HEK293T (cell line): ENCODE results near the gene UQCR10.

Source experiments
- BHLHE40 ChIP-seq: fragments of 450-650 bp; IDR thresholded peaks from 2 replicates; pipeline ENCODE4 v1.6.1; 2016; ENCODE audit warnings: mild to moderate bottlenecking, moderate library complexity, borderline replicate concordance
- FOXA1 ChIP-seq: fragments of 450-650 bp; IDR thresholded peaks from 2 replicates; pipeline ENCODE4 v1.6.1; 2016; ENCODE audit warnings: mild to moderate bottlenecking
- HDGF ChIP-seq: fragments of 450-650 bp; IDR thresholded peaks from 2 replicates; pipeline ENCODE4 v1.6.1; 2017; ENCODE audit warnings: antibody characterized with exemption, borderline replicate concordance
- NFRKB ChIP-seq: fragments of 450-650 bp; IDR thresholded peaks from 2 replicates; pipeline ENCODE4 v1.6.1; 2016; ENCODE audit warnings: mild to moderate bottlenecking, moderate library complexity
- SUZ12 ChIP-seq: fragments of 450-650 bp; IDR thresholded peaks from 2 replicates; pipeline ENCODE4 v1.6.1; 2016; ENCODE audit warnings: mild to moderate bottlenecking
- ZNF384 ChIP-seq: fragments of 450-650 bp; IDR thresholded peaks from 2 replicates; pipeline ENCODE4 v1.6.1; 2016

DNA sequence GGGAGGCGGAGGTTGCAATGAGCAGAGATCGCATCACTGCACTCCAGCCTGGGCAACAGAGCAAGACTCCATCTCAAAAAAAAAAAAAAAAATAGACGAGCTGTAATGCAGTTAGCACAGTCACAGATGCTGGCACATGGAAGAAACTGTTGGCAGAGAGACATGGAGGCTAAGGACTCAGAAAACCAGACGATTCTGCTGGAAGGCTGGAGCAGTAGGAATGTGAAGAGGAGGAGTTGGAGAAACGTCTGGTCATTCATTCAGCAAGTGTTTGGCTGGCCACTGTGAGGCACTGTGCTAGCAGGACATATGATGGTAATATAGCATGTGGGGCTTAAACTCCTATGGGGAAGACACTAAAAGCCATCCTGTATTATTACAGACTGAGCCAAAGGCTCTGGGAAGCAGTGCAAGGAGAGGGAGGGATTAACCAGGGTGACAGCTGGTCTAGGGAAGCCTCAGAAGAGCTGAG, 5.0 kb downstream of the UQCR10 start:
- no peak for TF ChIP-seq ZNF384
- no peak for TF ChIP-seq FOXA1
- TF ChIP-seq HDGF = no peak
- TF ChIP-seq NFRKB = no peak
- TF ChIP-seq SUZ12 = no peak
- TF ChIP-seq BHLHE40 = no peak
